Gastroesophageal sphincter (tissue), 4 donors: ENCODE results near the gene RGCC. TPM values are rescaled to one million over a fixed set of nuclear protein-coding genes. Genes with fewer than 3 reads are reported as not detected.

Experiments used
- ATAC-seq: fragments of 150-250 bp; one replicate; pipeline ENCODE4 v1.9.1; 2016; ENCODE audit warnings: mild to moderate bottlenecking, moderate library complexity
- H3K27ac ChIP-seq, 4 donors: fragments of 200-600 bp; sonication (generic) in 3 of 4; 1 replicate in 3 of 4; 2 replicates in 1 of 4; pipeline ENCODE4 v1.5.1; 2016 to 2019
- H3K27me3 ChIP-seq: fragments of 200-600 bp; sonication (generic); one replicate; pipeline ENCODE4 v1.5.1; 2019
- H3K36me3 ChIP-seq, 2 donors: fragments of 200-600 bp; sonication (generic); one replicate each; pipeline ENCODE4 v1.5.1; 2019; ENCODE audit warnings: control low read depth in 1 of 2
- H3K4me1 ChIP-seq, 3 donors: fragments of 200-600 bp; sonication (generic); 1 replicate in 2 of 3; 2 replicates in 1 of 3; pipeline ENCODE4 v1.5.1; 2016 to 2019; ENCODE audit warnings: control low read depth in 2 of 3
- H3K4me3 ChIP-seq, 2 donors: fragments of 200-600 bp; sonication (generic); one replicate each; pipeline ENCODE4 v1.5.1; 2019; ENCODE audit warnings: mild to moderate bottlenecking in 1 of 2, moderate library complexity in 1 of 2
- H3K9me3 ChIP-seq, 3 donors: fragments of 200-600 bp; sonication (generic); one replicate each; pipeline ENCODE4 v1.5.1; 2017 to 2019; ENCODE audit warnings: control low read depth in 2 of 3
- EP300 ChIP-seq: sonication (generic); formaldehyde crosslinking; IDR thresholded peaks from one replicate; pipeline ENCODE4 v1.6.1; 2017; ENCODE audit warnings: antibody characterized with exemption, mild to moderate bottlenecking
- POLR2A ChIP-seq, 2 donors: fragments of 450-650 bp; IDR thresholded peaks; one replicate each; pipeline ENCODE4 v1.6.1; 2017; ENCODE audit warnings: antibody characterized with exemption in 2 of 2, mild to moderate bottlenecking in 2 of 2, moderate library complexity in 1 of 2
- POLR2AphosphoS5 ChIP-seq: sonication (generic); formaldehyde crosslinking; IDR thresholded peaks from one replicate; pipeline ENCODE4 v1.6.1; 2017; ENCODE audit warnings: antibody characterized with exemption
- WGBS, 2 donors: methylation state at CpG; one replicate each; pipeline ENCODE4 v1.1.5; 2018; ENCODE audit warnings: low coverage in 1 of 2; 5-methylcytosine and 5-hydroxymethylcytosine counted together
- total RNA-seq, 4 donors: library from RNA; depleted of rRNA; stranded (reverse); fragments of >200 nt; gene quantifications; one replicate each; pipeline ENCODE4 v1.1.0, GENCODE V29; 2016
- TF ChIP-seq, protein P1 (sequence below), 4 experiments: fragments of 200-600 bp in 2 of 4; fragments of 450-650 bp in 2 of 4; sonication (generic) in 1 of 4; IDR thresholded peaks; one replicate each; pipeline ENCODE4 v1.5.1; 2017 to 2019; ENCODE audit warnings: antibody characterized with exemption in 4 of 4, mild to moderate bottlenecking in 2 of 4, moderate library complexity in 2 of 4

RGCC gene
- total RNA-seq, 4 donors from 2014 or later, result 40.5 to 97.6 (median 59.9) TPM

- H3K27me3 ChIP-seq, result no peaks in the 10 kb centered on the region
- H3K9me3 ChIP-seq, result peaks cover 0 to 7% (median 0%) of the 10 kb centered on the region in 3 donors
- no peaks in the 10 kb centered on the region for H3K36me3 ChIP-seq
- H3K4me1 ChIP-seq, result peaks cover 0 to 23% (median 6%) of the 10 kb centered on the region in 3 donors
- TF ChIP-seq, protein P1, sequence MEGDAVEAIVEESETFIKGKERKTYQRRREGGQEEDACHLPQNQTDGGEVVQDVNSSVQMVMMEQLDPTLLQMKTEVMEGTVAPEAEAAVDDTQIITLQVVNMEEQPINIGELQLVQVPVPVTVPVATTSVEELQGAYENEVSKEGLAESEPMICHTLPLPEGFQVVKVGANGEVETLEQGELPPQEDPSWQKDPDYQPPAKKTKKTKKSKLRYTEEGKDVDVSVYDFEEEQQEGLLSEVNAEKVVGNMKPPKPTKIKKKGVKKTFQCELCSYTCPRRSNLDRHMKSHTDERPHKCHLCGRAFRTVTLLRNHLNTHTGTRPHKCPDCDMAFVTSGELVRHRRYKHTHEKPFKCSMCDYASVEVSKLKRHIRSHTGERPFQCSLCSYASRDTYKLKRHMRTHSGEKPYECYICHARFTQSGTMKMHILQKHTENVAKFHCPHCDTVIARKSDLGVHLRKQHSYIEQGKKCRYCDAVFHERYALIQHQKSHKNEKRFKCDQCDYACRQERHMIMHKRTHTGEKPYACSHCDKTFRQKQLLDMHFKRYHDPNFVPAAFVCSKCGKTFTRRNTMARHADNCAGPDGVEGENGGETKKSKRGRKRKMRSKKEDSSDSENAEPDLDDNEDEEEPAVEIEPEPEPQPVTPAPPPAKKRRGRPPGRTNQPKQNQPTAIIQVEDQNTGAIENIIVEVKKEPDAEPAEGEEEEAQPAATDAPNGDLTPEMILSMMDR (IDR thresholded peaks at IDR 0.05), result no peak
- no peak for TF ChIP-seq EP300
- no peak overlapping the region for H3K4me3 ChIP-seq
- no peak for ATAC-seq
- H3K27ac ChIP-seq, result no peak overlapping the region
- WGBS, 2 donors, result 25 to 53% methylated on average over 3 to 5 of the region's 5 CpGs
These were observed 37.7 kb downstream of the RGCC start for GRCh38 chr13:41495044-41495443.

DNA sequence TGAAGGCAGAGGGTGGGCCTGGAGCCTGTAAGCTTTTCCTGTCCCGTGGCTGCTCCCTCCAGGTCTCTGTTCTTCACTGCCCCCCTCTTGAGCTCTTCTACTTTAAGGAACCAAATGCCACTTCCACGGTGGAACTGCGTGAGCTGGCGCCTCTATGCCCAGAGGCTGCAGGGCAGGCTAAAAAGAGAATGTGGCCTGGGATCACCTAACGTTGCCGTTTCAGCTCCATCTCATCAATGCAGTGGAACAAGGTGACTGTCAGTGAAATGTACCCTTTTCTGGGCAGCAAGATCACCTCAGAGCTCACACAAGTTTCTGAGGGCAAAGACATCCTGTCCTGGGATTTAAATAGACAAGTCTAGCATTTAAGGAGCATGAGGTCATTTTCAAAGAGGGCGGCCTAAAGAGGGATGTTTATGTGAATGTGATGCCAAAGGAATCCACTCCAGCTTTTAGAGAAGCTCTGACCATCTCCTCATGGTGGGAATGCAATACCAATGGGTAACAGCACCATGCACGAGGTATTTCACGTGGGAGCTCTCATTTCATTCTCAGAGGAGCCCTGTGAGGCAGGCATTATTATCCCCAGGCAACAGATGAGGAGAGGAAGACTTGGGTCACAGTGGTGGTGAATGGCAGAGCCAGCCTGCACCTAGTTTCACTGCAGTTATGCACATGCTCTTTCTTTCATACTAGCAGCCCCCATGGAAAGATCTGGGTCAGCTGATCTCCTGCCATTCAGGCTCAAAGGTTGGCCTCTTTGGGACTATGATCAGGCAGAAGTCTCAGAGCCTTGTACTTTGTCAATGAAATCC, 39.3 kb downstream of the RGCC start:
- H3K4me1 ChIP-seq, result peaks cover 0 to 23% (median 6%) of the 10 kb centered on the region in 3 donors
- H3K27ac ChIP-seq, result peak overlapping the region in 1 of 4 donors; percentile 38

DNA sequence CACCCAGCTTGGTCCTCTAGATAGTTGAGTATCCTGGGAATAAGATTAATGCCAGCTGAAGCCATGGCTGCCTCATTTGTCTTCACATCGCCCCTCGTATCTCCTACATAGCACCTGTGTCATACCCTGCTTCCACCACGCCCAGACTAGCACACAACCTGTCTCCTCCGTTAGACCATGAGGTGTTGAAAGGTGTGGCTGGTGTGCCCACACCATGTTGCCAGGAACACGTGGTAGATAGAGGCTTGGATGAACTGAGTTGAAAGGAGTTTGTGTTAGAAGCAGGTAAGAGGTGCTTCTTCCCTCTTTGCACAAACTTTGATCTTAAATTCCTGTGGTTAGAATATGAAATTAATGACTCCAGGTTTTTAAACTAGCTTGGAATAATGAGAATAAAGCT, 40.1 kb downstream of the RGCC start:
- WGBS, 2 donors, result 71 to 92% methylated on average over 2 to 3 of the region's 5 CpGs
- ATAC-seq, result no peak
- Histone ChIP-seq H3K4me3 (no peak overlapping the region), H3K27ac (no peak overlapping the region), H3K9me3 (no peaks in the 10 kb centered on the region), H3K27me3 (no peaks in the 10 kb centered on the region), H3K4me1 (peaks cover 0 to 23% (median 6%) of the 10 kb centered on the region in 3 donors), H3K36me3 (no peaks in the 10 kb centered on the region)
- TF ChIP-seq POLR2A (IDR thresholded peaks at IDR 0.05) (no peak), EP300 (no peak), POLR2AphosphoS5 (no peak)
- TF ChIP-seq, protein P1 (IDR thresholded peaks at IDR 0.05), result no peak

More for the DNA sequence above, 39.3 kb downstream of the RGCC start:
- no peaks in the 10 kb centered on the region for H3K27me3 ChIP-seq
- no peaks in the 10 kb centered on the region for H3K36me3 ChIP-seq
- peaks cover 0 to 1% (median 0%) of the 10 kb centered on the region in 3 donors for H3K9me3 ChIP-seq
- WGBS, 2 donors, result 67% methylated on average over 4 of the region's 9 CpGs; no CpG with 5 or more reads in 1 of the 2 donors
- no peak for ATAC-seq
- TF ChIP-seq EP300 (no peak), POLR2AphosphoS5 (no peak), POLR2A (IDR thresholded peaks at IDR 0.05) (no peak)
- TF ChIP-seq, protein P1 (IDR thresholded peaks at IDR 0.05), result no peak
- H3K4me3 ChIP-seq, result no peak overlapping the region

DNA sequence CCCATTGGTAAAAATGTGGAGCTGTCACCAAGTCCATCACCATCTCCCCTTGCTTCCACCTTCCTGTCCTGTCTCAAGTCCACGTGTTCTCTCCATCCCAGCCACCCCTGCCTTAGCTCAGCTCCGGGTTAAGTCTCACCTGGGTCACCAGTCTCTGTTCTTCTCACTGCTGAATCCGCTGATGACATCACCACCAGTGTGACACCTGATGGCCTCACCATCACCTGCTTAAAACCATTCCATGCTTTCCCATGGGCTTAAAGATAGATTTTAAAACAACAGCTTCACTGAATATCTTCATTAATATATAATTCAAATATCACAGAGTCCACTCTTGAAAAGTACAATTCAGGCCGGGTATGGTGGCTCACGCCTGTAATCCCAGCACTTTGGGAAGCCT, 42.1 kb downstream of the RGCC start:
- Histone ChIP-seq H3K36me3 (no peaks in the 10 kb centered on the region), H3K4me1 (peaks cover 0 to 23% (median 3%) of the 10 kb centered on the region in 3 donors), H3K9me3 (peaks cover 0 to 5% (median 0%) of the 10 kb centered on the region in 3 donors), H3K27me3 (no peaks in the 10 kb centered on the region), H3K27ac (no peak overlapping the region), H3K4me3 (no peak overlapping the region)
- 95 to 100% methylated on average over 1 to 5 of the region's 5 CpGs for WGBS, 2 donors
- TF ChIP-seq POLR2A (IDR thresholded peaks at IDR 0.05) (no peak), EP300 (no peak), POLR2AphosphoS5 (no peak)
- TF ChIP-seq, protein P1 (IDR thresholded peaks at IDR 0.05), result no peak
- no peak for ATAC-seq

DNA sequence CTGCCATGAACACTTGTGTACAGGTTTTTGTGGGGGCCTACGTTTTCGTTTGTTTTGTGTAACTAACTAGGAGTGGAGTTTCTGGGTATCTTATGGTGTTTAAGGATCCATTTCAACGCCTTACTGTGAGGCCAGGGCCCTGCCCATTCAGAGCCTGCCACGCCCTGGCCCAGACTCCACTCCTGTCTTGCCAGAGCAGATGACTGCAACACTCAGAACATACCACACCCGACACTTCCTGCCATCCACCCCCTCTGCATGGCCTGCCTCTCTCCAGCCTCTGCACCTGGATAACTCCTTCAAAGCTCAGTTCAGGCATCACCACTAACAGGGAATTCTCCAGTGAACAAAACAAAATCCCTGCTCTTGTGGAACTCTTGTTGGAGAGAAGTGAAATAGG, 43.2 kb downstream of the RGCC start:
- Histone ChIP-seq H3K9me3 (peaks cover 0 to 12% (median 0%) of the 10 kb centered on the region in 3 donors), H3K27ac (no peak overlapping the region), H3K4me1 (peaks cover 0 to 16% (median 0%) of the 10 kb centered on the region in 3 donors), H3K36me3 (no peaks in the 10 kb centered on the region), H3K27me3 (no peaks in the 10 kb centered on the region), H3K4me3 (no peak overlapping the region)
- no peak for TF ChIP-seq EP300
- WGBS, 2 donors, result 85% methylated on average over 3 of the region's 5 CpGs
- ATAC-seq, result no peak
